WTC11 (cell line): ENCODE measurements around the gene SAMD3. TPM values are rescaled to one million over a fixed set of nuclear protein-coding genes. Genes with fewer than 3 reads are reported as not detected.

ENCODE experiments used
- ATAC-seq: fragments of 200-7000 bp; cut with Tn5 transposase; 2 replicates; pipeline ENCODE4 v1.10.0; 2021; ENCODE audit warnings: mild to moderate bottlenecking, moderate library complexity
- CTCF ChIA-PET: fragments of 300-600 bp; sonication (Branson Sonifier 250); formaldehyde crosslinking; loops from one replicate; lab custom pipeline; 2021; ENCODE audit warnings: antibody characterized with exemption; lab: Charles Lee
- POLR2A ChIA-PET: fragments of 350-600 bp; sonication (Branson Sonifier 250); formaldehyde crosslinking; loops from one replicate; lab custom pipeline; 2021; ENCODE audit warnings: antibody characterized with exemption; lab: Charles Lee
- DNase-seq: peaks from one replicate; pipeline ENCODE4 v3.0.0; 2021; ENCODE audit warnings: low spot score
- H3K27ac Mint-ChIP-seq: 2 replicates; pipeline ENCODE4 v1.8.0; 2021; ENCODE audit warnings: mixed read lengths
- H3K27me3 Mint-ChIP-seq: 2 replicates; pipeline ENCODE4 v1.8.0; 2021; ENCODE audit warnings: low read depth, mild to moderate bottlenecking, moderate library complexity, mixed read lengths
- H3K36me3 Mint-ChIP-seq: 2 replicates; pipeline ENCODE4 v1.8.0; 2021; ENCODE audit warnings: mixed read lengths
- H3K4me1 Mint-ChIP-seq: 2 replicates; pipeline ENCODE4 v1.8.0; 2022; ENCODE audit warnings: mixed read lengths
- H3K4me3 Mint-ChIP-seq: 2 replicates; pipeline ENCODE4 v1.8.0; 2021; ENCODE audit warnings: mild to moderate bottlenecking, moderate library complexity, mixed read lengths
- H3K9me3 Mint-ChIP-seq: 2 replicates; pipeline ENCODE4 v1.8.0; 2021; ENCODE audit warnings: mixed read lengths
- AR ChIP-seq: fragments of 250-450 bp; sonication (Bioruptor Pico); IDR thresholded peaks from 2 replicates; pipeline ENCODE4 v1.9.0; 2021; ENCODE audit warnings: mild to moderate bottlenecking
- CREB1 ChIP-seq: sonication (generic); formaldehyde crosslinking; IDR thresholded peaks from 2 replicates; pipeline ENCODE4 v1.8.0; 2023; ENCODE audit warnings: mild to moderate bottlenecking, missing genetic modification reagents
- CREM ChIP-seq: sonication (generic); formaldehyde crosslinking; IDR thresholded peaks from 2 replicates; pipeline ENCODE4 v1.8.1; 2022; ENCODE audit warnings: mild to moderate bottlenecking, missing genetic modification reagents, moderate library complexity
- GTF2I ChIP-seq: fragments of 250-450 bp; sonication (Bioruptor Pico); conservative IDR thresholded peaks from 2 replicates; pipeline ENCODE4 v1.4.0; 2021; ENCODE audit warnings: mild to moderate bottlenecking
- HMGXB4 ChIP-seq: sonication (generic); formaldehyde crosslinking; IDR thresholded peaks from 2 replicates; pipeline ENCODE4 v1.8.1; 2023; ENCODE audit warnings: mild to moderate bottlenecking, moderate library complexity, missing genetic modification reagents
- IRF1 ChIP-seq: sonication (generic); formaldehyde crosslinking; IDR thresholded peaks from 2 replicates; pipeline ENCODE4 v1.8.0; 2023; ENCODE audit warnings: missing genetic modification reagents
- IRF2 ChIP-seq: sonication (generic); formaldehyde crosslinking; IDR thresholded peaks from 2 replicates; pipeline ENCODE4 v1.8.0; 2022; ENCODE audit warnings: low read depth, missing genetic modification reagents, borderline replicate concordance
- JUN ChIP-seq: sonication (generic); formaldehyde crosslinking; IDR thresholded peaks from 2 replicates; pipeline ENCODE4 v1.8.0; 2023; ENCODE audit warnings: mild to moderate bottlenecking, missing genetic modification reagents
- KAT7 ChIP-seq: sonication (generic); formaldehyde crosslinking; IDR thresholded peaks from 2 replicates; pipeline ENCODE4 v1.8.1; 2023; ENCODE audit warnings: missing genetic modification reagents, mild to moderate bottlenecking, borderline replicate concordance
- MYBL2 ChIP-seq: sonication (generic); formaldehyde crosslinking; IDR thresholded peaks from 2 replicates; pipeline ENCODE4 v1.8.1; 2023; ENCODE audit warnings: mild to moderate bottlenecking, moderate library complexity, missing genetic modification reagents
- PRDM15 ChIP-seq: sonication (generic); formaldehyde crosslinking; IDR thresholded peaks from 2 replicates; pipeline ENCODE4 v1.8.0; 2022; ENCODE audit warnings: missing genetic modification reagents
- SP1 ChIP-seq: sonication (generic); formaldehyde crosslinking; conservative IDR thresholded peaks from 2 replicates; pipeline ENCODE4 v1.8.1; 2022; ENCODE audit warnings: missing genetic modification reagents
- USF2 ChIP-seq: sonication (generic); formaldehyde crosslinking; IDR thresholded peaks from 2 replicates; pipeline ENCODE4 v1.8.1; 2023; ENCODE audit warnings: mild to moderate bottlenecking, missing genetic modification reagents, moderate library complexity
- ZBTB43 ChIP-seq: sonication (generic); formaldehyde crosslinking; IDR thresholded peaks from 2 replicates; pipeline ENCODE4 v1.8.1; 2023; ENCODE audit warnings: mild to moderate bottlenecking, missing genetic modification reagents
- ZNF121 ChIP-seq: sonication (generic); formaldehyde crosslinking; IDR thresholded peaks from 2 replicates; pipeline ENCODE4 v1.8.0; 2023; ENCODE audit warnings: missing genetic modification reagents
- ZNF263 ChIP-seq: sonication (generic); formaldehyde crosslinking; IDR thresholded peaks from 2 replicates; pipeline ENCODE4 v1.8.1; 2022; ENCODE audit warnings: low read depth, mild to moderate bottlenecking, moderate library complexity, missing genetic modification reagents
- ZNF396 ChIP-seq: fragments of 250-450 bp; sonication (Bioruptor Pico); IDR thresholded peaks from 2 replicates; pipeline ENCODE4 v1.8.0; 2021; ENCODE audit warnings: mild to moderate bottlenecking, moderate library complexity, borderline replicate concordance
- ZNF423 ChIP-seq: fragments of 250-450 bp; sonication (Bioruptor Pico); IDR thresholded peaks from 2 replicates; pipeline ENCODE4 v2.1.2; 2022; ENCODE audit warnings: mild to moderate bottlenecking, moderate library complexity
- ZNF671 ChIP-seq: fragments of 250-450 bp; sonication (Bioruptor Pico); IDR thresholded peaks from 2 replicates; pipeline ENCODE4 v1.8.0; 2021; ENCODE audit warnings: mild to moderate bottlenecking
- total RNA-seq: library from RNA; stranded (reverse); gene quantifications from 3 replicates; pipeline ENCODE4 v1.2.3, GENCODE V29; 2021

Gene SAMD3
- total RNA-seq, 1 experiment from 2014 or later, result 1.2 TPM

- TF ChIP-seq AR (CRISPR knock-in tag) (no peak), USF2 (CRISPR knock-in tag) (no peak)
These were observed 33.0 kb downstream of the SAMD3 start (continued) for GRCh38 chr6:130189531-130190397.

GRCh38 chr6:130188207-130188899 is 34.4 kb downstream of the SAMD3 start:
- Mint-ChIP-seq H3K27ac (no peak overlapping the region), H3K4me3 (no peak overlapping the region), H3K4me1 (peaks cover 40% of the 10 kb centered on the region), H3K27me3 (peaks cover 9% of the 10 kb centered on the region; the same call in 1 of the 2 replicates), H3K36me3 (peaks cover 39% of the 10 kb centered on the region), H3K9me3 (peaks cover 38% of the 10 kb centered on the region)
- ATAC-seq (no peak), DNase-seq (no peak)
- ChIA-PET CTCF (no interaction called here), POLR2A (interaction anchor here (0.7 kb wide), 1 partner anchor 29 kb away, joined by 7 read pairs; no protein-coding TSS in a partner anchor)
- no peak for TF ChIP-seq HMGXB4
- no peak for TF ChIP-seq KAT7 (CRISPR knock-in tag)
- no peak for TF ChIP-seq MYBL2 (CRISPR knock-in tag)

GRCh38 chr6:130187335-130188206 is 35.2 kb downstream of the SAMD3 start:
- H3K27ac Mint-ChIP-seq, result no peak overlapping the region
- POLR2A ChIA-PET, result no interaction called here
- CTCF ChIA-PET, result no interaction called here
- peaks cover 1% of the 10 kb centered on the region; the same call in 1 of the 2 replicates for H3K27me3 Mint-ChIP-seq
- ATAC-seq (no peak), DNase-seq (no peak)
- H3K4me1 Mint-ChIP-seq, result peaks cover 40% of the 10 kb centered on the region
- peaks cover 30% of the 10 kb centered on the region for H3K9me3 Mint-ChIP-seq
- peaks cover 31% of the 10 kb centered on the region for H3K36me3 Mint-ChIP-seq
- H3K4me3 Mint-ChIP-seq, result no peak overlapping the region
- TF ChIP-seq ZBTB43 (CRISPR knock-in tag) (no peak), GTF2I (CRISPR knock-in tag) (no peak), ZNF423 (no peak), JUN (CRISPR knock-in tag) (no peak), ZNF671 (no peak), ZNF263 (no peak), ZNF396 (CRISPR knock-in tag) (no peak), IRF2 (CRISPR knock-in tag) (no peak), CREM (no peak), IRF1 (CRISPR knock-in tag) (no peak), PRDM15 (no peak), ZNF121 (CRISPR knock-in tag) (no peak), CREB1 (CRISPR knock-in tag) (no peak), SP1 (no peak)
